K562 (cell line): Measurements from ENCODE around the gene KIAA0513. TPM values are rescaled to one million over a fixed set of nuclear protein-coding genes. Genes with fewer than 3 reads are reported as not detected.

Experiments used
- CREB1 ChIP-seq, 2 experiments: sonication (generic) in 1 of 2; formaldehyde crosslinking in 1 of 2; IDR thresholded peaks; 2 replicates each; pipeline versions ENCODE4 v1.6.1 to v1.8.0; 2012 to 2022; ENCODE audit warnings: inconsistent platforms in 1 of 2, mild to moderate bottlenecking in 1 of 2, missing genetic modification reagents in 1 of 2, moderate library complexity in 1 of 2
- E2F4 ChIP-seq: sonication (generic); formaldehyde crosslinking; IDR thresholded peaks from 2 replicates; pipeline ENCODE4 v1.8.0; 2022; ENCODE audit warnings: mild to moderate bottlenecking, low read depth, missing genetic modification reagents
- EP400 ChIP-seq: fragments of 450-650 bp; IDR thresholded peaks from 2 replicates; pipeline ENCODE4 v1.6.1; 2017; ENCODE audit warnings: antibody characterized with exemption, mild to moderate bottlenecking, moderate library complexity
- MYNN ChIP-seq, 2 experiments: sonication (generic); formaldehyde crosslinking in 1 of 2; IDR thresholded peaks; 2 replicates each; pipeline versions ENCODE4 v1.5.0 to v1.6.1; 2016 to 2020; ENCODE audit warnings: antibody characterized with exemption in 1 of 2, missing genetic modification reagents in 1 of 2
- PCBP1 ChIP-seq: fragments of 200-400 bp; formaldehyde crosslinking; IDR thresholded peaks from 2 replicates; pipeline ENCODE4 v1.6.1; 2018; ENCODE audit warnings: mild to moderate bottlenecking, low read depth, low read length; ENCODE audit not compliant: poor library complexity, severe bottlenecking
- POLR3A ChIP-seq: IDR thresholded peaks from 2 replicates; pipeline ENCODE4 v1.6.1; 2011; ENCODE audit warnings: borderline replicate concordance, mild to moderate bottlenecking, moderate library complexity; ENCODE audit not compliant: insufficient read length, insufficient read depth; ENCODE audit errors: extremely low read depth
- RERE ChIP-seq: sonication (generic); formaldehyde crosslinking; IDR thresholded peaks from 2 replicates; pipeline ENCODE4 v1.8.0; 2023; ENCODE audit warnings: missing genetic modification reagents, mild to moderate bottlenecking, borderline replicate concordance
- RUNX1 ChIP-seq: sonication (generic); IDR thresholded peaks from 2 replicates; pipeline ENCODE4 v1.6.1; 2016; ENCODE audit warnings: antibody characterized with exemption, low read depth
- TARDBP ChIP-seq: fragments of 450-650 bp; IDR thresholded peaks from 2 replicates; pipeline ENCODE4 v1.6.1; 2016
- TEAD1 ChIP-seq, 2 experiments: fragments of 450-650 bp in 1 of 2; sonication (generic) in 1 of 2; formaldehyde crosslinking; IDR thresholded peaks; 2 replicates each; pipeline versions ENCODE4 v1.4.0 to v1.8.0; 2020 to 2022; ENCODE audit warnings: mild to moderate bottlenecking in 2 of 2, missing genetic modification reagents in 1 of 2
- TFAP4 ChIP-seq: sonication (generic); formaldehyde crosslinking; IDR thresholded peaks from 2 replicates; pipeline ENCODE4 v1.8.0; 2022; ENCODE audit warnings: missing genetic modification reagents, mild to moderate bottlenecking, moderate library complexity, borderline replicate concordance
- ZNF592 ChIP-seq: fragments of 450-650 bp; IDR thresholded peaks from 2 replicates; pipeline ENCODE4 v1.6.1; 2017; ENCODE audit warnings: antibody characterized with exemption, mild to moderate bottlenecking
- polyA plus RNA-seq, 8 experiments: library from polyadenylated mRNA; depleted of rRNA in 4 of 8; stranded (reverse) in 5 of 8; unstranded in 3 of 8; fragments of >200 nt; fragmentation: Nextera tagmentation in 2 of 8; fragmentation: Illumina TruSeq in 1 of 8; extraction: Ambion mirVana in 2 of 8; extraction: Trizol in 1 of 8; gene quantifications; 2 replicates each; pipeline versions ENCODE4 v1.2.1 to v1.2.3, GENCODE V29; 2011 to 2014; ENCODE audit warnings: inconsistent platforms in 1 of 8, missing spikeins in 1 of 8
- total RNA-seq, 7 experiments: library from RNA; depleted of rRNA in 6 of 7; stranded (reverse); fragments of >200 nt in 6 of 7; fragmentation: Illumina TruSeq in 2 of 7; extraction: Trizol in 2 of 7; gene quantifications; 2 replicates each; pipeline versions ENCODE4 v1.2.1 to v1.2.3, GENCODE V29; 2011 to 2021; ENCODE audit warnings: low replicate concordance in 1 of 7

Gene KIAA0513
- total and polyA plus RNA-seq, 9 of the 15 experiments (the other 6 are each of a cell fraction or from before 2014, with no cell fraction given), result 0.18 to 13.7 (median 10.2) TPM

- peak; percentile 37; the same call in 1 of the 2 replicates for TF ChIP-seq E2F4
- TF ChIP-seq TEAD1 (CRISPR knock-in tag; IDR thresholded peaks at IDR 0.05), result peak in 1 of 2 experiments; percentile 63; a peak in 1 of 4 replicates
- TF ChIP-seq POLR3A, result no peak
- peak; percentile 78; the same call in 1 of the 2 replicates for TF ChIP-seq RUNX1
- no peak for TF ChIP-seq MYNN (IDR thresholded peaks at IDR 0.05)
- TF ChIP-seq MYNN (CRISPR knock-in tag; IDR thresholded peaks at IDR 0.05), result no peak
- TF ChIP-seq CREB1 (IDR thresholded peaks at IDR 0.05), result peak; percentile 96
- TF ChIP-seq CREB1 (CRISPR knock-in tag; IDR thresholded peaks at IDR 0.05), result peak; percentile 96
- peak; percentile 33; the same call in 1 of the 2 replicates for TF ChIP-seq TFAP4 (CRISPR knock-in tag)
- no peak for TF ChIP-seq PCBP1
- 0 out of 2 replicates have a peak, but pooled peaks have one; percentile 48 for TF ChIP-seq TARDBP
- peak; percentile 92 for TF ChIP-seq EP400
- TF ChIP-seq RERE, result 0 out of 2 replicates have a peak, but pooled peaks have one; percentile 40
- peak; percentile 62; the same call in 1 of the 2 replicates for TF ChIP-seq ZNF592
Observed at GRCh38 chr16:85010931-85011845, 16.4 kb upstream of the KIAA0513 start, which contains the start of gene ZDHHC7 (continued).
